Endothelial cell (in vitro differentiated cells): ENCODE measurements around the gene SZRD1. TPM values are rescaled to one million over a fixed set of nuclear protein-coding genes. Genes with fewer than 3 reads are reported as not detected.

Experiments used
- DNase-seq: peaks from one replicate; pipeline ENCODE4 v3.0.0; 2021; ENCODE audit warnings: low spot score
- H3K27ac Mint-ChIP-seq: one replicate; pipeline ENCODE4 v1.8.0; 2021; ENCODE audit warnings: mixed read lengths, inconsistent platforms; ENCODE audit not compliant: unreplicated experiment
- H3K27me3 Mint-ChIP-seq: one replicate; pipeline ENCODE4 v1.8.0; 2021; ENCODE audit warnings: mild to moderate bottlenecking, moderate library complexity, mixed read lengths, inconsistent platforms; ENCODE audit not compliant: unreplicated experiment
- H3K36me3 Mint-ChIP-seq: one replicate; pipeline ENCODE4 v1.8.0; 2021; ENCODE audit warnings: mild to moderate bottlenecking, low read depth, mixed read lengths, inconsistent platforms; ENCODE audit not compliant: unreplicated experiment
- H3K4me1 Mint-ChIP-seq: one replicate; pipeline ENCODE4 v1.8.0; 2021; ENCODE audit warnings: mild to moderate bottlenecking, mixed read lengths, inconsistent platforms; ENCODE audit not compliant: unreplicated experiment
- H3K4me3 Mint-ChIP-seq: one replicate; pipeline ENCODE4 v1.8.0; 2021; ENCODE audit warnings: mild to moderate bottlenecking, mixed read lengths, inconsistent platforms; ENCODE audit not compliant: unreplicated experiment
- H3K9me3 Mint-ChIP-seq: one replicate; pipeline ENCODE4 v1.8.0; 2021; ENCODE audit warnings: mixed read lengths, inconsistent platforms; ENCODE audit not compliant: unreplicated experiment
- total RNA-seq: library from RNA; stranded (reverse); fragmentation: NEBNext Ultra II Directional; extraction: Animal tissue kit (Norgen Biotek cat#: 25700); gene quantifications from one replicate; pipeline ENCODE4 v1.2.1, GENCODE V29; 2021; ENCODE audit not compliant: unreplicated experiment
- TF ChIP-seq, protein P1 (sequence below): fragments of 200-600 bp; sonication (generic); IDR thresholded peaks from one replicate; pipeline ENCODE4 v1.5.0; 2021; ENCODE audit warnings: antibody characterized with exemption; ENCODE audit not compliant: unreplicated experiment

Gene SZRD1
- total RNA-seq, 1 donor from 2014 or later: 127 TPM

DNA sequence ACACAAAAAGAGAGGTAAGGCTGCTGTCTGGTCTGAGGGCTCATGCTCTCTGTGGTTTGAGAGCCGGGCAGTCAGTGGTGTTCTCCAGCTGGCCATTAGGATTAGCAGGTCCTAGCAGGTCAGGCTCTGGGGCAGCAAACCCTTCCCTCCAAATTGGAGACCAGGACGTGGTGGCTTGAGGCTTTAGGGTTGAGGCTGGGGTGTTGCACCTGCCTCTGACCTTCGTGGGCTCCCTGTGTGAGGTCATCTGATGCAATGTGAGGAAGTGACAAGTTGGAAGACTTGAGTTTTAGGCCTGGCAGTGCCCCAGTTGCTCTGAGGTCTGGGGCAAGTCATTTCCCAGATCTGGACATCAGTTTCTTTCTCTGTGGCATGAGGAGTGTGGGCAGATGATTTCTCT, 24.4 kb downstream of the SZRD1 start:
- H3K36me3 Mint-ChIP-seq: peaks cover 12% of the 10 kb centered on the region
- no peaks in the 10 kb centered on the region for H3K9me3 Mint-ChIP-seq
- DNase-seq: no peak

DNA sequence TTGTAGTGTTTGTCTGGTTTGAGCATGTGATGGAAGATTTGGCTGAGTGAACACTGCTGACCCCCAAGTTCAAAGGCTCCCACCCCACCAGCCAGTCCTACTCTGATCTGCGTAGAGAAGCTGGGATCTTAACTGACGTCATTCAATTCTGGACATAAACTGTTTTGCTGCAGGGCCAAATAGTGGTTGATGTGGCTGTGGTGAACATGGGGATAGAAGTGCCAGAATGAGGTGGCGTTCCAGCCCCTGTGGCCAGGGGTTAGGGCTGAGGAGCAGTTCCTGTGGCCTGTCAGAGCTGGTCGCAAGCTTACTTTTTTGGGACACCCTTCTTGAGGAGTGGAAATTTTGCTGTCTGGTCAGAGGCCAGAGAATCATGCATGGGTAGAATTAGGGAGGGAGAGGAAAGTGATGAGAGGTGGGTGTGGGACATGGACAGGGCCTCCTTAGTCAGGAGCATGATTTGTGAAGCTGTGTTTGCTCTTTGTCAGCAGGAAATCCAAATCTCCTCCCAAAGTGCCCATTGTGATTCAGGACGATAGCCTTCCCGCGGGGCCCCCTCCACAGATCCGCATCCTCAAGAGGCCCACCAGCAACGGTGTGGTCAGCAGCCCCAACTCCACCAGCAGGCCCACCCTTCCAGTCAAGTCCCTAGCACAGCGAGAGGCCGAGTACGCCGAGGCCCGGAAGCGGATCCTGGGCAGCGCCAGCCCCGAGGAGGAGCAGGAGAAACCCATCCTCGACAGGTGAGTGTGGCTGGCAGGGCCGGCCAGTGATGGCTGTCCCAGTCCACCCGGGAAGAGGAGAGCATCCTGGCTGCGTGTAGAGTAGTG, 25.9 kb downstream of the SZRD1 start:
- TF ChIP-seq, protein P1, sequence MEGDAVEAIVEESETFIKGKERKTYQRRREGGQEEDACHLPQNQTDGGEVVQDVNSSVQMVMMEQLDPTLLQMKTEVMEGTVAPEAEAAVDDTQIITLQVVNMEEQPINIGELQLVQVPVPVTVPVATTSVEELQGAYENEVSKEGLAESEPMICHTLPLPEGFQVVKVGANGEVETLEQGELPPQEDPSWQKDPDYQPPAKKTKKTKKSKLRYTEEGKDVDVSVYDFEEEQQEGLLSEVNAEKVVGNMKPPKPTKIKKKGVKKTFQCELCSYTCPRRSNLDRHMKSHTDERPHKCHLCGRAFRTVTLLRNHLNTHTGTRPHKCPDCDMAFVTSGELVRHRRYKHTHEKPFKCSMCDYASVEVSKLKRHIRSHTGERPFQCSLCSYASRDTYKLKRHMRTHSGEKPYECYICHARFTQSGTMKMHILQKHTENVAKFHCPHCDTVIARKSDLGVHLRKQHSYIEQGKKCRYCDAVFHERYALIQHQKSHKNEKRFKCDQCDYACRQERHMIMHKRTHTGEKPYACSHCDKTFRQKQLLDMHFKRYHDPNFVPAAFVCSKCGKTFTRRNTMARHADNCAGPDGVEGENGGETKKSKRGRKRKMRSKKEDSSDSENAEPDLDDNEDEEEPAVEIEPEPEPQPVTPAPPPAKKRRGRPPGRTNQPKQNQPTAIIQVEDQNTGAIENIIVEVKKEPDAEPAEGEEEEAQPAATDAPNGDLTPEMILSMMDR: no peak
- Mint-ChIP-seq H3K36me3 (peaks cover 15% of the 10 kb centered on the region), H3K4me3 (no peak overlapping the region), H3K9me3 (no peaks in the 10 kb centered on the region), H3K27me3 (no peaks in the 10 kb centered on the region), H3K27ac (peak overlapping the region; percentile 11), H3K4me1 (peaks cover 57% of the 10 kb centered on the region)
- no peak for DNase-seq

More for the DNA sequence above, 24.4 kb downstream of the SZRD1 start:
- Mint-ChIP-seq H3K4me1 (peaks cover 50% of the 10 kb centered on the region), H3K27ac (peak overlapping the region; percentile 59), H3K4me3 (no peak overlapping the region), H3K27me3 (peaks cover 3% of the 10 kb centered on the region)
- TF ChIP-seq, protein P1: no peak

DNA sequence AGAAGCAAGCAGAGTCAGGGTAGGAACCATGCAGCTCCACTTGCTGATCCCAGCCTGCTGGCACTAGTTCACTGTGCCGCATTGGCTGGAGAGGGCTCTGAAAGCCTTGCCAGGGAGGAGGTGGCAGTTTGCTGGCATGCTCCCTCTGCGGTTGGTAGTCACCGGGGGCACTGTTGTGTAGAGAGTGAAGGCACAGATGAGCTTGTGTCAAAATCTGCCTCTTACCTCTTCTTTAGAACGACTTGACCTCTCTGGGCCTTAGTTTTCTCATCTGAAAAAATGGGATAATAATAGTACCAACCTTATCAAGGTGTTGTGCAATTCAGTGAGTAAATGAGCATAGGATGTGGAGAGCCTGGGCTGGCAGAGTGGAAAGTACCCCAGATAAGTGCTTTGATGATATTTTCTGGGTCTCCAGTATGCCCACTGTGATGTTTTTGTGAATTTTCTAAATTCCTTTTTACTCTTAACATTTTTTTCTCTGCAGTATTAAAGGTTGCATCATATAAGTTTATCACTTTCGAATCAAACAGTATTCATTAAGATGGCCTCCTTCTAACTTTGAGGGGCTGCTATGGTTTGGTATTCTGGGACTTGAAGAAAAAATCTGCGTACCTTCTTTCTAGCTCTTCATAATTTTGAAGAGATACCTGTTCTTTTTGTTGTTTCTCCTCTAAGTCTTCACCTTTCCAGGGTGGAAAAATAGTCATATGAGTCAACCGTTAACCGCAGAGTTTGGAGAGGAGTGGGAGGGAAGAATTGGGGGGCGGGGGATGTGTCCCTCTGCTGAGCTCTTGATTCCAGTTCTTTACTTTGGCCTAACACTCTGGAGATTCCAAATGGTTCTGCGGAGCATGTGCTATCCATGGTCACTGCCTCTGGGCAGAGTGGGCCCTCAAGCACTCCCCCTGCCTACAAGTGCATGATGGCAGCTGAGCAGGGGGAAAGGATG, 26.8 kb downstream of the SZRD1 start:
- TF ChIP-seq, protein P1: no peak
- DNase-seq: no peak
- Mint-ChIP-seq H3K4me3 (no peak overlapping the region), H3K4me1 (peaks cover 57% of the 10 kb centered on the region), H3K9me3 (no peaks in the 10 kb centered on the region), H3K27me3 (no peaks in the 10 kb centered on the region), H3K36me3 (peaks cover 15% of the 10 kb centered on the region), H3K27ac (peak overlapping the region; percentile 67)

DNA sequence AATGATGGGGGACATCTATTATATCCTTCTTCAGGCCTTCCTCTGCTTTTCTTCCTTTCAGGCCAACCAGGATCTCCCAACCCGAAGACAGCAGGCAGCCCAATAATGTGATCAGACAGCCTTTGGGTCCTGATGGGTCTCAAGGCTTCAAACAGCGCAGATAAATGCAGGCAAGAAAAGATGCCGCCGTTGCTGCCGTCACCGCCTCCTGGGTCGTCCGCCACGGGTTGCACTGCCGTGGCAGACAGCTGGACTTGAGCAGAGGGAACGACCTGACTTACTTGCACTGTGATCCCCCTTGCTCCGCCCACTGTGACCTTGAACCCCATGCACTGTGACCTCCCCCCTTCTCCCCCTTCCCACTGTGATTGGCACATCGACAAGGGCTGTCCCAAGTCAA, 27.9 kb downstream of the SZRD1 start:
- Mint-ChIP-seq H3K36me3 (peaks cover 15% of the 10 kb centered on the region), H3K4me1 (peaks cover 55% of the 10 kb centered on the region), H3K9me3 (no peaks in the 10 kb centered on the region), H3K27ac (no peak overlapping the region), H3K27me3 (peaks cover 2% of the 10 kb centered on the region), H3K4me3 (no peak overlapping the region)
- TF ChIP-seq, protein P1: no peak
- DNase-seq: no peak
